ENCODE measurements around the gene MAN1C1. TPM values are rescaled to one million over a fixed set of nuclear protein-coding genes. Genes with fewer than 3 reads are reported as not detected.

Gene MAN1C1
- total RNA-seq, 2 donors from 2014 or later: 4.4 to 10.9 TPM

DNA sequence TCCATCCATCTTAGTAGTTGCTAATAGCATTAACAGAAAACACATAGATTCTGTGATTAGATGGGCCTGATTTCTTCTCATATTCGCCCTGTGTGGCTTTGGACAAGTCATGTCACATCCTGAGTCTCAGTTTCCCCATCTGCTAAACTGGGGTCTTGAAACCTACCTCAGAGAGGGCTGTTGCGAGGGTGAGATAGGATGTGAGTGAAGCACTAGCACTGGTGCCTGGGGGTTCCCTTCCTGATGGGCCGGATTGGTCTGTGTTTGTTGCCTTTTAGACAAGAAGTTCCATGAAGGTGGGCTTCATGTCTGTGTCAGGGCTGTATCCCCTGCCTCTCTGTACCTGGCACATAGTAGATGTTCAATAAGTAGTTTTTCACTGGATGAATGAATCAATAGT is 3.5 kb upstream of the MAN1C1 start:
- H3K27ac ChIP-seq: no peak overlapping the region
- ATAC-seq (no peak), DNase-seq (no peak)
- intact Hi-C loops (cut with DNase I): loop anchor here (5.0 kb wide), 1 partner anchor 194 kb away; no protein-coding TSS in a partner anchor
- H3K27me3 ChIP-seq: no peaks in the 10 kb centered on the region
- peaks cover 19% of the 10 kb centered on the region for H3K4me1 ChIP-seq
- no peaks in the 10 kb centered on the region for H3K36me3 ChIP-seq (replicated peaks in 1 of 2; ENCODE audit: insufficient read depth in 1 of 2, low read depth in 2 of 2)
- WGBS, 2 donors: 88 to 96% methylated on average over 3 of the region's 3 CpGs
- H3K9me3 ChIP-seq: no peaks in the 10 kb centered on the region
- no peak for TF ChIP-seq POLR2A (IDR thresholded peaks at IDR 0.05)
- TF ChIP-seq, protein P1, sequence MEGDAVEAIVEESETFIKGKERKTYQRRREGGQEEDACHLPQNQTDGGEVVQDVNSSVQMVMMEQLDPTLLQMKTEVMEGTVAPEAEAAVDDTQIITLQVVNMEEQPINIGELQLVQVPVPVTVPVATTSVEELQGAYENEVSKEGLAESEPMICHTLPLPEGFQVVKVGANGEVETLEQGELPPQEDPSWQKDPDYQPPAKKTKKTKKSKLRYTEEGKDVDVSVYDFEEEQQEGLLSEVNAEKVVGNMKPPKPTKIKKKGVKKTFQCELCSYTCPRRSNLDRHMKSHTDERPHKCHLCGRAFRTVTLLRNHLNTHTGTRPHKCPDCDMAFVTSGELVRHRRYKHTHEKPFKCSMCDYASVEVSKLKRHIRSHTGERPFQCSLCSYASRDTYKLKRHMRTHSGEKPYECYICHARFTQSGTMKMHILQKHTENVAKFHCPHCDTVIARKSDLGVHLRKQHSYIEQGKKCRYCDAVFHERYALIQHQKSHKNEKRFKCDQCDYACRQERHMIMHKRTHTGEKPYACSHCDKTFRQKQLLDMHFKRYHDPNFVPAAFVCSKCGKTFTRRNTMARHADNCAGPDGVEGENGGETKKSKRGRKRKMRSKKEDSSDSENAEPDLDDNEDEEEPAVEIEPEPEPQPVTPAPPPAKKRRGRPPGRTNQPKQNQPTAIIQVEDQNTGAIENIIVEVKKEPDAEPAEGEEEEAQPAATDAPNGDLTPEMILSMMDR (IDR thresholded peaks at IDR 0.05): no peak
- no peak overlapping the region for H3K4me3 ChIP-seq

DNA sequence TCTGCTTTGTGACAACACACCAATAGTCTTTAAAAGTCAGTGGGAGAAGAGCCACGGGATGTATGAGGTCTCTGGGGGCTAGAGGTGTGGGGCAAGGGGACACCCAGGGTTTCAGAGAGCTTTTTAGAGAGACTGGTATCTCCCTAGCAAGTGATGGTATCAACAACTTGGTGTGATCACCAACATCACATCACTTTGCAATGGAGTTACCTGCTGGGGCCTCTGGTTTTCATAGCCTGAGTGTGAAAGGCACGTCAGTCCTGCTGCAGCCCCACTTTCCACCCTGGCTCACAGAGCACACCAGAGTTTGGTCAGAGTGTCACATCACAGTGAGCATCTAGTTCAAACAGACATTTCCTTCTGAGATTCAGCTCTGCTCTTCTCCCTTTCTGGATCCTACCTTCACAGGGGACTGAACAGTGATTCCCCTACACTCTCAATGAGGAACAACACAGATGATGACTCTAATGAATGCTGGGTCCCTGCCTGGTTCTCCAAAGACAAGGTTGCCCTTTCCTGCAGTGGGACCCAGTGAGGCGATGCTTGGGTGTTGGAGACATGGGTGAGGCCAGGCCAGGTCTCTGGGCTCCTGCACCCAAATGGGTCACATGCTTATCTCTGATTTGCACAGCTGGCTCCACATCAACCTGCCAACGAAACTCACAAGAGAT is 2.0 kb upstream of the MAN1C1 start:
- intact Hi-C loops (cut with DNase I): loop anchor here (5.0 kb wide), 1 partner anchor 193 kb away; no protein-coding TSS in a partner anchor
- Histone ChIP-seq H3K27me3 (no peaks in the 10 kb centered on the region), H3K27ac (no peak overlapping the region), H3K9me3 (no peaks in the 10 kb centered on the region), H3K36me3 (replicated peaks in 1 of 2; ENCODE audit: insufficient read depth in 1 of 2, low read depth in 2 of 2) (no peaks in the 10 kb centered on the region), H3K4me3 (no peak overlapping the region), H3K4me1 (peaks cover 20% of the 10 kb centered on the region)
- TF ChIP-seq POLR2A (IDR thresholded peaks at IDR 0.05): no peak
- TF ChIP-seq, protein P1 (IDR thresholded peaks at IDR 0.05): no peak
- DNase-seq: no peak
- no peak for ATAC-seq
- WGBS, 2 donors: 58 to 62% methylated on average over 4 of the region's 4 CpGs

DNA sequence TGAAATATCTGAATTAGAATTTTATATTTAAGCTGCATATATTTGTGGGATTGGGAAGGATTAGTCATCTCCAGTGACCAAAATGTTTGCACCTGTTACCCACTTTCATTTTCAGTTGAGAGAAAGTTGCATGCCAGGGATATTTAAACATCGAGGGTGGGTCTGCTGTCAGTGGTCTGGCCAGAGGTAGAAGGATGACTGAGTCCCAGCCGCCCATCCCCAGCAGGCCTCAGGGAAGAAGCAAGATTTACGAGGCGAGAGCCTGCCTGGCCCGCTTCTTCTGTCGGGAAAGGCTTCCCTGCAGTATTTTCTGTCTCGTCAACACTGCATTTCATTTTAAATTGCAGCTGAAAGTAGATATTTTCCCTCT is 1.4 kb upstream of the MAN1C1 start:
- WGBS, 2 donors: 66 to 76% methylated on average over 7 of the region's 7 CpGs
- H3K4me3 ChIP-seq: no peak overlapping the region
- H3K4me1 ChIP-seq: peaks cover 21% of the 10 kb centered on the region
- no peak for DNase-seq
- H3K9me3 ChIP-seq: no peaks in the 10 kb centered on the region
- H3K36me3 ChIP-seq (replicated peaks in 1 of 2; ENCODE audit: insufficient read depth in 1 of 2, low read depth in 2 of 2): no peaks in the 10 kb centered on the region
- TF ChIP-seq POLR2A (IDR thresholded peaks at IDR 0.05): no peak
- TF ChIP-seq, protein P1 (IDR thresholded peaks at IDR 0.05): no peak
- intact Hi-C loops (cut with DNase I): no loop called here
- no peak for ATAC-seq
- no peak overlapping the region for H3K27ac ChIP-seq
- no peaks in the 10 kb centered on the region for H3K27me3 ChIP-seq

DNA sequence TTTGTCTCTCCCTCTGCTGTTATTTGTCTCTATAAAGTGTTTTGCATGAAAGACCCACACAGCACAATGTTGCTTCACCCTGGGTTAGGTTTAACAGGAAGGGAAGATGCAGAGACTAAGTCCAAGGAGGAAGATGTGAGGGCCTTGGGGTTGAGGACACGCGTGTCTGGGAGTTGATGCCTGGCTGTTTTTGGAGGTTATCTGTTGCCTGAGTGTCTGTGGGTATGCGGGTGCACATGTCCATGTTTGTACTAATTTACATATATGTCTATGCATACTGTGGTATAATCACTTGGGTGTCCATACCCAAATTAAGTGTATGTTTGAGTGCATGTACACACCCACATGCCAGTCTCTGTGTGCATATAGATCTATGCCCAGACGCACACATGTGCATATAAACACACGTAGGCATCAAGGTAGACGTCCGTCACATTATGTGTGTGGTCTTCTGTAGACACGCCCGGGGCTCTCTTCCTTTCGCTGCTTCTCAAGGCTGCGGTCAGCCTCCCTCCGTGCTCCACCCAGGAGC is 962 bp upstream of the MAN1C1 start:
- Histone ChIP-seq H3K27ac (peak overlapping the region; percentile 38 to 74 (median 65)), H3K4me1 (peaks cover 24% of the 10 kb centered on the region), H3K9me3 (no peaks in the 10 kb centered on the region), H3K27me3 (no peaks in the 10 kb centered on the region), H3K4me3 (peak overlapping the region in 1 of 2 donors; percentile 4), H3K36me3 (replicated peaks in 1 of 2; ENCODE audit: insufficient read depth in 1 of 2, low read depth in 2 of 2) (no peaks in the 10 kb centered on the region)
- intact Hi-C loops (cut with DNase I): no loop called here
- DNase-seq (no peak), ATAC-seq (no peak)
- no peak for TF ChIP-seq POLR2A (IDR thresholded peaks at IDR 0.05)
- TF ChIP-seq, protein P1 (IDR thresholded peaks at IDR 0.05): no peak
- WGBS, 2 donors: 19 to 29% methylated on average over 9 to 12 of the region's 12 CpGs

Data from body of pancreas (tissue), 4 donors.